T-helper 1 cell treated with Interleukin-12 subunit alpha and Interleukin-12 subunit beta and Interleukin-4 antibody, amounts not matched to agents 30 μg/mL and 1 μg/mL, for 36 hours (primary cell): Measurements from ENCODE around the gene EHBP1L1.
"Not testable (repeated sequence)": the region's sequence is repeated elsewhere in the genome, so short reads cannot be mapped to it uniquely, and the experiment has no call there.

Source experiments
- H3K27ac Mint-ChIP-seq: one replicate; pipeline ENCODE4 v1.8.0; 2021; ENCODE audit warnings: mild to moderate bottlenecking, mixed read lengths
- H3K27me3 Mint-ChIP-seq: one replicate; pipeline ENCODE4 v1.8.0; 2021; ENCODE audit warnings: low read depth, mixed read lengths
- H3K36me3 Mint-ChIP-seq: one replicate; pipeline ENCODE4 v1.8.0; 2021; ENCODE audit warnings: low read depth, mixed read lengths
- H3K4me1 Mint-ChIP-seq: one replicate; pipeline ENCODE4 v1.8.0; 2021; ENCODE audit warnings: low read depth, mixed read lengths
- H3K4me3 Mint-ChIP-seq: one replicate; pipeline ENCODE4 v1.8.0; 2021; ENCODE audit warnings: mild to moderate bottlenecking, moderate library complexity, mixed read lengths
- H3K9me3 Mint-ChIP-seq: one replicate; pipeline ENCODE4 v1.8.0; 2021; ENCODE audit warnings: mixed read lengths

EHBP1L1 gene

DNA sequence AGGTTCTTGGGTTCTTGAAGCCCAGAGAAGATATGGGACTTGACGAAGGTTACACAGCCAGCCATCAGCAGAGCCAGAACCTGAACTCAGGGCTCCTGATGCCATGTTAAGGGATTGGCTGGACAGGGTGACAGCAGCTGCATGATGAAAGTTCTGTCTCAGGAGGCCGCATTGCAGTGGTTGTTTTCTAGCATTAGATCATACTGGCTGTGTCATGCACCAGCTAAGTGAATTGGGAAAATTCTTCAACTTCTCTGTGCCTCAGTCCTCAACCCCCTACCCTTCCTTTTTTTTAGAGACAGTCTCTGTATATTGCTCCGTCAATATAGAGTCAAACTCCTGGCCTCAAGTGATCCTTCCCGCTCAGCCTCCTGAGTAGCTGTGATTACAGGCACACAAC lies 12.3 kb upstream of the EHBP1L1 start:
- Mint-ChIP-seq H3K27me3 (no peaks in the 10 kb centered on the region), H3K4me1 (peaks cover 42% of the 10 kb centered on the region), H3K4me3 (no peak overlapping the region), H3K27ac (no peak overlapping the region), H3K9me3 (no peaks in the 10 kb centered on the region), H3K36me3 (peaks cover 4% of the 10 kb centered on the region)

DNA sequence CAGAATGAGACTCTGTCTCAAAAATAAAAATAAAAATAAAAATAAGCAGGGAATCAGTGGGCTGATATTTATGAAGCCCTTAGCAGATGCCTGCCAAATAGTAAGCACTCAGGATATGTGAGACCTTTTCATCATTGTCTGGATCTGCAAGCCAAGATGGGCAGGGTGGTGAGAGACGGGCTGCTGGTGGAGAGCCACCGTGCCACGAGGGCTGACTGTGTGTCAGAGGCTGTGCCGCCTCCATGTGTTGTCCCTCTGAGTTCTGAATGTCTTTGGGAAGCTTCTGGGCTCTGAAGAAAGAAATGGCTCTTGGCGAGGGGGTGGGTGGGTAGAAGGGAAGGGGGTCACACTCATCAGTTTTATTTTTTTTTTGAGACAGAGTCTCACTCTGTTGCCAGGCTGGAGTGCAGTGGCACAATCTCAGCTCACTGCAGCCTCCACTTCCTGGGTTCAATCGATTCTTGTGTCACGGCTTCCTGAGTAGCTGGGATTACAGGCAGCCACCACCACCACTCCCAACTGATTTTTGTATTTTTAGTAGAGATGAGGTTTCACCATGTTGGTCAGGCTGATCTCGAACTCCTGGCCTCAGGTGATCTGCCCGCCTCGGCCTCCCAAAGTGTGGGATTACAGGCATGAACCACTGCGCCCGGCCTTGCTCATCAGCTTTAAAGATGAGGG lies 10.8 kb upstream of the EHBP1L1 start:
- H3K9me3 Mint-ChIP-seq, H3K27me3 Mint-ChIP-seq: not testable (repeated sequence)
- H3K4me1 Mint-ChIP-seq, result peaks cover 47% of the 10 kb centered on the region
- peaks cover 10% of the 10 kb centered on the region for H3K36me3 Mint-ChIP-seq
- peak overlapping the region; percentile 60 for H3K4me3 Mint-ChIP-seq
- H3K27ac Mint-ChIP-seq, result peak overlapping the region; percentile 86

DNA sequence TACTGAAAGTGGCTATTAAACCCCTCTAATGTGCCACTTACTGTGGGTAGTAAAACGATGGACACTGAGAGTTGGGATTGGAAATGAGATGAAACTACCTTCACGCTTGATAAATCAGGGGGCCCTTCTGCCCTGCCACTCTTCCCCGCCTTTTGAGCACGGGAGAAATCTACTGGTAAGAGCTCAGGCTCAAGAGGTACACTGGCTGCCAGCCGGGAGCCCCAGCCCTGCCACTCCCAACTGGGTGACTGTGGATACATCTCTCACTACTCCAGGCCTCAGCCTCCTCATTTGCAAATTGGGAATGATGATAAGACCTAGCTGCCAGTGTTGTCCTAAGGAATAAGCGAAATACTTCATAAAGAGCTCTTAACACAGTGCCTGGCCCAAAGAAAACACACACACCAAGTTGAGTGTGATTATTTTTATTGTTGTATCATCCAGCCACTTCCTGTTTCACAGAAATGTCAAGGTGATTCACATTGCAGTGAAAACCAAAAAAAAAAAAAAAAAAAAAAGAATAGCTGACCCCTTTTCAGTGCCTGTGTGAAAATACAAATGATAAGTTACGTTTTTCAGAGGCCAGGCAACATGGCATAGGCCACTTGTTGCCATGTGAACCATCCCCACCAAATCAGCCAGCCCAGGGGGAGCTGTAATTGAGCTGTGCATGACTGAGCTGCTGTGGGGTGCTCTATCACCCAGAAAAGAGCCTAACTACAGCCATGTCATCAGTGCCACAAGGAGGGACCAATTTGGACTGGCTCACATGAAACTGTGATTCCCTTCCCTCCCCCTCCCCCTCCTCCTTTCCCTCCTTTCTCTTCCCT lies 10.0 kb upstream of the EHBP1L1 start:
- H3K4me1 Mint-ChIP-seq, result peaks cover 44% of the 10 kb centered on the region
- peaks cover 13% of the 10 kb centered on the region for H3K36me3 Mint-ChIP-seq
- peak overlapping the region; percentile 86 for H3K27ac Mint-ChIP-seq
- no peaks in the 10 kb centered on the region for H3K27me3 Mint-ChIP-seq
- no peaks in the 10 kb centered on the region for H3K9me3 Mint-ChIP-seq
- peak overlapping the region; percentile 60 for H3K4me3 Mint-ChIP-seq

- Mint-ChIP-seq H3K9me3 (no peaks in the 10 kb centered on the region), H3K4me1 (peaks cover 62% of the 10 kb centered on the region)
Measured at GRCh38 chr11:65569164-65569972, 6.5 kb upstream of the EHBP1L1 start.

DNA sequence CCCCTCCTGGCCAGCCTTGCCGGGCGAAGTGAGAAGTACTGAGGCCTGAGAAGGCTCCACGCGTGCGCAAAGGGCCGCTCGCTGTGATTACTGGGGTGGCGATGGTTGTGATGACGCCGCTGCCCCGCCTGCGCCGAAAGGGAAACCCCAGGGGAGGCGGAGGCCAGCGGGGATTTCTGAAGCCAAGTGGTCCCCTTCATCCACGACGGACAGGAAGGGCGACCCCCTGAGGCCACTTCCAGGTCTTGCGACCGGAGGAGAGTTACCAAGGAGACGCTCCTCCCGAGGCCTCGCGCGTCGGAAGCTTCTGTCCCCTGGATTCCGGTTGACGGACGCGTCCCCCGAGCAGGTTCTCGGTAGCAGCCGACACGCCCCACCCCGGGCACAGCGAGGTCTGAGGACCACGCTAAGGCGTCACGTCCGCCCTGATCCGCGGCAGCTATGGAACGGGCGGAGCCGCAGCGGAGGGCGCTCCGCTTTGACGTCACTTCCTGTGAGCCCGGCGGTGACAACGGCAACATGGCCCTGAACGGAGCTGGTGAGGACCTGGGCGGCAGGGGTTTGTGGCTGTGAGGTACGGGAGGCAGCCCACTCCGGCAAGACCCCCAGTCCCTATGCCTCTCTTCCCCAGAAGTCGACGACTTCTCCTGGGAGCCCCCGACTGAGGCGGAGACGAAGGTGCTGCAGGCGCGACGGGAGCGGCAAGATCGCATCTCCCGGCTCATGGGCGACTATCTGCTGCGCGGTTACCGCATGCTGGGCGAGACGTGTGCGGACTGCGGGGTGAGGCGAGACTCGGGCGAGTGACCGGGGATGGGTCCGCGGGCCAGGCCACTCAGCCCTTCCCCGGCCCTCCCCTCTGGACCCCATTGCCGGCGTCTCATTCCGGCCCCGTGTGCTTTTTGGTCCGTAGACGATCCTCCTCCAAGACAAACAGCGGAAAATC lies 5.6 kb upstream of the EHBP1L1 start, which contains the start of gene ZNRD2:
ZNRD2 (plus strand) TSS at position 505 of the 946 bp plus-strand sequence; CDS start at position 520, 15 bp downstream.
- Mint-ChIP-seq H3K9me3 (no peaks in the 10 kb centered on the region), H3K4me3 (peak within 1 kb of the TSS; percentile 99), H3K4me1 (peaks cover 62% of the 10 kb centered on the region), H3K36me3 (peaks cover 22% of the 10 kb centered on the region), H3K27me3 (no peaks in the 10 kb centered on the region), H3K27ac (peak within 1 kb of the TSS; percentile 100)

More at GRCh38 chr11:65569164-65569972, 6.5 kb upstream of the EHBP1L1 start:
- Mint-ChIP-seq H3K27me3 (no peaks in the 10 kb centered on the region), H3K27ac (peak overlapping the region; percentile 100), H3K36me3 (peaks cover 22% of the 10 kb centered on the region), H3K4me3 (peak overlapping the region; percentile 99)

GRCh38 chr11:65571420-65571819 lies 4.4 kb upstream of the EHBP1L1 start:
- H3K27me3 Mint-ChIP-seq, result no peaks in the 10 kb centered on the region
- H3K9me3 Mint-ChIP-seq, result no peaks in the 10 kb centered on the region
- peaks cover 55% of the 10 kb centered on the region for H3K4me1 Mint-ChIP-seq
- peak overlapping the region; percentile 99 for H3K4me3 Mint-ChIP-seq
- H3K36me3 Mint-ChIP-seq, result peaks cover 22% of the 10 kb centered on the region
- H3K27ac Mint-ChIP-seq, result peak overlapping the region; percentile 100

DNA sequence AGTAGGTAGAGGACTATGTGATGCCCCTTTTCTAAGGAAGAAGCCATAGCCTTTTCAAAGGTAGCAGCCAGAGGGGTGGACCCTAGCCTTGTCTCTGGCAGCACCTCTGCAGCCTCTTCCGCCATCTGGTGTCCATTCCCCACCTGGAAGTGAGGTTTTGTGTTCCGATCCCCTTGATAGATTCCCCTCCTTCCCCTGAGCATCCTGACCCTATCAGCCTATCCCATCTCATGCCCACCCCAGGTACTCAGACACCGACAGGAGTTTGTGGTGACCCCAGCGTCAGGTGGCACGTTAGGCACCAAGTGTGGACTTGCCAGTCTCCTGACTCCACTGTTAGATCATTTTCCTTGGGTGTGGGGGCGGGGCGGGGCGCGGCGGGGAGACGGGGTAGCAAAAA lies 3.9 kb upstream of the EHBP1L1 start:
- Mint-ChIP-seq H3K9me3 (no peaks in the 10 kb centered on the region), H3K4me3 (peak overlapping the region; percentile 99), H3K27me3 (no peaks in the 10 kb centered on the region), H3K36me3 (peaks cover 22% of the 10 kb centered on the region), H3K4me1 (peaks cover 55% of the 10 kb centered on the region), H3K27ac (peak overlapping the region; percentile 100)

DNA sequence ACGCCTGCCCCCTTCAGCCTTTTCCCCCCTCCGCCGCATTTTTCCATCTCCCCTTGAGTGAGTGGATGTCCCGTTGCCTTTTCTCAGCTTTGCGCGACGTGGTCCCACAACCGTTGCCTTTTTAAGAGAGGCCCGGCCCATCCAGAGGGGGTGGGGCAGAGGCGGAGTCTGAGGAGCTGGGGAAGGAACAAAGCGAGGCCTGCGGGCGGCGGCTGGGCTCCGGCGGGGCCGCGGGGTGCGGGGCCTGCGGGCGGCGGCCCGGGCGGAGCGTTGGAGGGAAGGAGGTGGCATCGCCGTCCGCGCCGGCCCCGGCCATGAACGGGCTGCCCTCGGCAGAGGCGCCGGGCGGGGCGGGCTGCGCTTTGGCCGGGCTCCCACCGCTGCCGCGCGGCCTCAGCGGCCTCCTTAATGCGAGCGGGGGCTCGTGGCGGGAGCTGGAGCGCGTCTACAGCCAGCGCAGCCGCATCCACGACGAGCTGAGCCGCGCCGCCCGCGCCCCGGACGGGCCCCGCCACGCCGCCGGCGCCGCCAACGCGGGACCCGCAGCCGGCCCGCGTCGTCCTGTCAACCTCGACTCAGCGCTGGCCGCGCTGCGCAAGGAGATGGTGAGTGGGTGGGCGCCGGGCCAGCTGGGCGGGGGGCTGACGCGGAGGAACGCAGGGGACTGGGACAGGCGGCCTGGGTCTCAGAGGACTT lies 3.3 kb upstream of the EHBP1L1 start, which contains the start of gene FAM89B:
FAM89B (plus strand) TSS at position 183 of the 696 bp plus-strand sequence; CDS start at position 315, 132 bp downstream.
- H3K27me3 Mint-ChIP-seq, result no peaks in the 10 kb centered on the region
- H3K27ac Mint-ChIP-seq, result peak within 1 kb of the TSS; percentile 100
- peak within 1 kb of the TSS; percentile 99 for H3K4me3 Mint-ChIP-seq
- H3K4me1 Mint-ChIP-seq, result peaks cover 53% of the 10 kb centered on the region
- H3K9me3 Mint-ChIP-seq, result no peaks in the 10 kb centered on the region
- H3K36me3 Mint-ChIP-seq, result peaks cover 22% of the 10 kb centered on the region

GRCh38 chr11:65573391-65574079 lies 2.3 kb upstream of the EHBP1L1 start:
- Mint-ChIP-seq H3K27me3 (no peaks in the 10 kb centered on the region), H3K36me3 (peaks cover 22% of the 10 kb centered on the region), H3K27ac (peak overlapping the region; percentile 86), H3K9me3 (no peaks in the 10 kb centered on the region), H3K4me1 (peaks cover 54% of the 10 kb centered on the region), H3K4me3 (peak overlapping the region; percentile 85)

- peak overlapping the region; percentile 87 for H3K4me3 Mint-ChIP-seq
- peaks cover 49% of the 10 kb centered on the region for H3K4me1 Mint-ChIP-seq
- H3K36me3 Mint-ChIP-seq, result peaks cover 22% of the 10 kb centered on the region
- H3K27ac Mint-ChIP-seq, result peak overlapping the region; percentile 91
- H3K27me3 Mint-ChIP-seq, result no peaks in the 10 kb centered on the region
- no peaks in the 10 kb centered on the region for H3K9me3 Mint-ChIP-seq
Measured at GRCh38 chr11:65574109-65574810, 1.6 kb upstream of the EHBP1L1 start.

- Mint-ChIP-seq H3K4me1 (peaks cover 44% of the 10 kb centered on the region), H3K4me3 (peak overlapping the region; percentile 87), H3K36me3 (peaks cover 26% of the 10 kb centered on the region), H3K27ac (peak overlapping the region; percentile 91), H3K27me3 (no peaks in the 10 kb centered on the region), H3K9me3 (no peaks in the 10 kb centered on the region)
Measured at GRCh38 chr11:65574811-65575567, 864 bp upstream of the EHBP1L1 start.
